ENCODE measurements around the gene THYN1. TPM values are rescaled to one million over a fixed set of nuclear protein-coding genes. Genes with fewer than 3 reads are reported as not detected.
A peak's percentile ranks its signal among the peaks of the same experiment; 100 is the strongest.

The THYN1 gene
- total RNA-seq, 2 donors from 2014 or later = 36.5 to 38.2 TPM

DNA sequence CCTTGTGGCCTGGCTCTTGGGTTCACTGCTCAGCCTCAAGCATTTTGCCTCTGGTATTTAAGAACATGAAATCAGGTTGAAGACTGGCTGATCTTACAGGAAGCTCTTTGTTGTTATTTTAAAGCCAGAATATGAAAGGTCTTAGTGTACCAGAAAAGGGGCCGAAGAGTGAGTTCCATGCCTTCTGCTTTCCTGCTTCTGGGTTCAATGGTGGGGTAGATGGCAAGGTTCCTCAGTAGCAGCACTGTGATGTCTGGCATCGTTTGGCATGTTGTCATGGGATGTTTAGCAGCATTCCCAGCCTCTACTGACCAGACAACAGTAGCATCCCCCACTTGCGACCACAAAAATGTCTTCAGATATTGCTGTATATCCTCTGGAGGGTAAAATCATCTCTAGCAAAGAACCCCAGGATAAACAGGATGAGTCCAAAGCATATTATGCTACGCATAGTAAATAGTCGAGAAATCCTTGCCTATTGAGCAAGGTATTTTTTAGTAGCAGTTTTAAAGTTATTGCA is 26.3 kb downstream of the THYN1 start:
- Histone ChIP-seq H3K27ac (no peak overlapping the region), H3K4me1 (peaks cover 14% of the 10 kb centered on the region), H3K9me3 (no peaks in the 10 kb centered on the region), H3K4me3 (no peak overlapping the region), H3K27me3 (no peaks in the 10 kb centered on the region), H3K36me3 (no peaks in the 10 kb centered on the region), H3K9ac (ENCODE audit: low read depth in 2 of 2, low read length in 2 of 2) (no peak overlapping the region)
- DNase-seq = no peak
- intact Hi-C loops (cut with DNase I) = no loop called here
- TF ChIP-seq, protein P1, sequence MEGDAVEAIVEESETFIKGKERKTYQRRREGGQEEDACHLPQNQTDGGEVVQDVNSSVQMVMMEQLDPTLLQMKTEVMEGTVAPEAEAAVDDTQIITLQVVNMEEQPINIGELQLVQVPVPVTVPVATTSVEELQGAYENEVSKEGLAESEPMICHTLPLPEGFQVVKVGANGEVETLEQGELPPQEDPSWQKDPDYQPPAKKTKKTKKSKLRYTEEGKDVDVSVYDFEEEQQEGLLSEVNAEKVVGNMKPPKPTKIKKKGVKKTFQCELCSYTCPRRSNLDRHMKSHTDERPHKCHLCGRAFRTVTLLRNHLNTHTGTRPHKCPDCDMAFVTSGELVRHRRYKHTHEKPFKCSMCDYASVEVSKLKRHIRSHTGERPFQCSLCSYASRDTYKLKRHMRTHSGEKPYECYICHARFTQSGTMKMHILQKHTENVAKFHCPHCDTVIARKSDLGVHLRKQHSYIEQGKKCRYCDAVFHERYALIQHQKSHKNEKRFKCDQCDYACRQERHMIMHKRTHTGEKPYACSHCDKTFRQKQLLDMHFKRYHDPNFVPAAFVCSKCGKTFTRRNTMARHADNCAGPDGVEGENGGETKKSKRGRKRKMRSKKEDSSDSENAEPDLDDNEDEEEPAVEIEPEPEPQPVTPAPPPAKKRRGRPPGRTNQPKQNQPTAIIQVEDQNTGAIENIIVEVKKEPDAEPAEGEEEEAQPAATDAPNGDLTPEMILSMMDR (IDR thresholded peaks at IDR 0.05) = no peak

- Histone ChIP-seq H3K9me3 (no peaks in the 10 kb centered on the region), H3K4me1 (peaks cover 14% of the 10 kb centered on the region)
Measured at GRCh38 chr11:134224710-134225664, 28.2 kb downstream of the THYN1 start.

DNA sequence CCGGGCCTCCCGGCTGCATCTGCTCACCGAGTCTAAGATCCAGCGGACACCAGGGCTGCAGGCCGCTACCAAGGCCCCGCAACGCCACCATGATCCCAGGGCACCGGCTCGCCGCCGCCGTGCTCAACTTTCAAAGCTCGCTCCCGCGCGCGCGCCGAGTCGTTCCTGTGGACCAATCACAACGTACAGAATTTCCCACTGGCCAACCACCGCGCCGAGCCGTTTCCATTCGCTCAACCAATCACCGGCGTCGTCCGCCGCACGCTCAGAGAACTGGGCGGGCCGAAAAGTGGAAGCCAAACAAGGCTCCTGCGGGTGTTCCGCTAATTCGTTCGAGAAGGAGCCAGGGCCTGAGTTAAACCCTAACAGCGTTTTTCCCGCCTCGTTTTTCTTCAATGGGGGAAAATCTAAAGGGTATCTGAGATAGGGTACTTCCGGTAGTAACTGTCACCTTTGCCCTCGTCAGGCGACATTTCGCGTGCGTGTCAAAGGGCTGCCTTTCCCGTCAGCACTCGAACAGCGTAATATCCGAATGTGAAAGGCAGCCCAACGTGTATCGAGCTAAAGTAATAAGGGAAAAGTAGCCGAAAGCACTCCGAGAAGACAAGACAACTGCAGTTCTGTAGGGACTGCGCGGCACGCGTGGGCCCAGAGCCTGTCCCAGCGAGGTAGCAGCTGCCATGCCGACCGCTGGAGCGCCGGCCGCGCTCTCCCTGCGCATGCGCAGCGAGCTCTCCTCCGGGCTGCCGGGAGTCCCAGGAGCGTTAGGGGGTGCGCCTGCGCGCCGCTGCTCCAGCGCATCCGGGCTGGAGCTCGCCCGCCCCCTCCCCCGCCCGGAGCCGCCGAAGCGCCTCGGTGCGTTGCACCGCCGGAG is 29.1 kb downstream of the THYN1 start, which contains the start of the genes NCAPD3 and VPS26B:
NCAPD3 (minus strand) TSS at position 132 of the 874 bp plus-strand sequence; CDS start at position 91, 41 bp downstream.
VPS26B (plus strand) TSS at position 836 of the 874 bp plus-strand sequence. CDS start 452 bp downstream, outside the sequence.
- TF ChIP-seq, protein P1 (IDR thresholded peaks at IDR 0.05) = no peak
- no peaks in the 10 kb centered on the region for H3K27me3 ChIP-seq
- peak within 1 kb of the TSS; percentile 91 for H3K27ac ChIP-seq
- H3K4me1 ChIP-seq = peaks cover 14% of the 10 kb centered on the region
- peak within 1 kb of the TSS; percentile 89 to 95 for H3K9ac ChIP-seq (ENCODE audit: low read depth in 2 of 2, low read length in 2 of 2)
- H3K9me3 ChIP-seq = no peaks in the 10 kb centered on the region
- H3K4me3 ChIP-seq = peak within 1 kb of the TSS; percentile 81
- no peaks in the 10 kb centered on the region for H3K36me3 ChIP-seq
- DNase-seq = peak; percentile 97
- intact Hi-C loops (cut with DNase I) = no loop called here

More at GRCh38 chr11:134224710-134225664, 28.2 kb downstream of the THYN1 start:
- peak; percentile 63 for DNase-seq
- Histone ChIP-seq H3K36me3 (no peaks in the 10 kb centered on the region), H3K4me3 (peak overlapping the region; percentile 81), H3K27me3 (no peaks in the 10 kb centered on the region), H3K27ac (peak overlapping the region; percentile 91), H3K9ac (ENCODE audit: low read depth in 2 of 2, low read length in 2 of 2) (peak overlapping the region; percentile 89 to 95)
- intact Hi-C loops (cut with DNase I) = no loop called here
- TF ChIP-seq, protein P1 (IDR thresholded peaks at IDR 0.05) = no peak

- no peaks in the 10 kb centered on the region for H3K9me3 ChIP-seq
- H3K9ac ChIP-seq (ENCODE audit: low read depth in 2 of 2, low read length in 2 of 2) = peak overlapping the region in 1 of 2 donors; percentile 95
- H3K27me3 ChIP-seq = no peaks in the 10 kb centered on the region
- no peaks in the 10 kb centered on the region for H3K36me3 ChIP-seq
- peak overlapping the region; percentile 81 for H3K4me3 ChIP-seq
- TF ChIP-seq, protein P1 (IDR thresholded peaks at IDR 0.05) = no peak
- no peak overlapping the region for H3K27ac ChIP-seq
- H3K4me1 ChIP-seq = peaks cover 14% of the 10 kb centered on the region
- intact Hi-C loops (cut with DNase I) = no loop called here
- peak; percentile 25 for DNase-seq
Measured at GRCh38 chr11:134223121-134223520, 30.0 kb downstream of the THYN1 start.

DNA sequence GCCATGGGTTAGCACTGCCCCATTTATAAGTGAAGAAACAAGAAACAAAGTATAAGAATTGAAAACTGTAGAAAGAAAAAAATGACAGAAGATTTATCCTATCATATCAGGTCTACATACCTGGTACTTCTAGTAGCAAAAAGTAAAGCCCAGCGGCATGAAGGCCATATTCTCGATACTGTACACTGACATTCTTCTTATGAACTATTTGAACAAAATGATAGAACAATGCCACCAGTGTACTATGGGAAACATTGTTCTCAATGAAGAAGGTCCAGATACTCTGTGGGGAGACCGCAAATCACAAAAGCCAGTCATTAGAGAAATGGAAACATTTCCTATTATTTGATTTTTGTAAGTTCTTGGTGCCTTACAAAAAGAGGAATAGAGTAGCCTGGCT is 36.3 kb downstream of the THYN1 start:
- no peak for DNase-seq
- Histone ChIP-seq H3K9me3 (no peaks in the 10 kb centered on the region), H3K4me1 (no peaks in the 10 kb centered on the region), H3K9ac (ENCODE audit: low read depth in 2 of 2, low read length in 2 of 2) (no peak overlapping the region), H3K4me3 (no peak overlapping the region), H3K27me3 (no peaks in the 10 kb centered on the region), H3K27ac (no peak overlapping the region), H3K36me3 (no peaks in the 10 kb centered on the region)
- TF ChIP-seq, protein P1 (IDR thresholded peaks at IDR 0.05) = no peak
- intact Hi-C loops (cut with DNase I) = no loop called here

All from colonic mucosa (tissue), 4 donors.